GM12875 (cell line): Measurements from ENCODE around the gene FOXN3.

Source experiments
- H3K4me3 ChIP-seq: one replicate; pipeline ENCODE4 v1.5.1; 2011; ENCODE audit warnings: low read depth, low read length, control low read depth
- TF ChIP-seq, protein P1 (sequence below): IDR thresholded peaks from 2 replicates; pipeline ENCODE4 v1.5.1; 2011; ENCODE audit warnings: low read depth, mild to moderate bottlenecking, control low read depth, inconsistent platforms, low read length, moderate library complexity, borderline replicate concordance; ENCODE audit not compliant: insufficient read depth

Gene FOXN3

DNA sequence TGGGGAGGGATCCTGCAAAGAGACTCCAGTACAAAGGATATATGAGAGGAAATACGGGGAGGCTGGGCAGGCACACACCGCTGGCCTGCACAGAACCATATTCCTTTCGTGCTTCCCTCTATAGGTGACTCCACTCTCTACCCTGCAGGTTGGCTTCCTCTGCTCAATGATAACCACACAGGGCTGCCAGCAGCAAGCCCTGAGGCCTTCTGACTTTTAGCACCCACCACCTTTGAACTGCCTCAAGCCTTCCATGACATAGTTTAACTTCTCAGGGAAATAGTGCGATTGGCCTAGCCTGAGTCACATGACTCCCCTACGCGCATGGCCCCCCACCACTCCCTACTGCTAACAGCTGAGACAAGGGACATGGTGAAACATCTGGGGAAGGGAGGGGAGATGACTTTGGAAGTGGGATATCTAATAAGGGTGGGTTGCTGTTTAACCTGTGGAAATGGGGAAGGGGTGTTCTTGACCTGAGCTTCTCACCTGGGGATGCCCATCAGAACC lies 3.0 kb upstream of the FOXN3 start:
- no peak overlapping the region for H3K4me3 ChIP-seq
- TF ChIP-seq, protein P1, sequence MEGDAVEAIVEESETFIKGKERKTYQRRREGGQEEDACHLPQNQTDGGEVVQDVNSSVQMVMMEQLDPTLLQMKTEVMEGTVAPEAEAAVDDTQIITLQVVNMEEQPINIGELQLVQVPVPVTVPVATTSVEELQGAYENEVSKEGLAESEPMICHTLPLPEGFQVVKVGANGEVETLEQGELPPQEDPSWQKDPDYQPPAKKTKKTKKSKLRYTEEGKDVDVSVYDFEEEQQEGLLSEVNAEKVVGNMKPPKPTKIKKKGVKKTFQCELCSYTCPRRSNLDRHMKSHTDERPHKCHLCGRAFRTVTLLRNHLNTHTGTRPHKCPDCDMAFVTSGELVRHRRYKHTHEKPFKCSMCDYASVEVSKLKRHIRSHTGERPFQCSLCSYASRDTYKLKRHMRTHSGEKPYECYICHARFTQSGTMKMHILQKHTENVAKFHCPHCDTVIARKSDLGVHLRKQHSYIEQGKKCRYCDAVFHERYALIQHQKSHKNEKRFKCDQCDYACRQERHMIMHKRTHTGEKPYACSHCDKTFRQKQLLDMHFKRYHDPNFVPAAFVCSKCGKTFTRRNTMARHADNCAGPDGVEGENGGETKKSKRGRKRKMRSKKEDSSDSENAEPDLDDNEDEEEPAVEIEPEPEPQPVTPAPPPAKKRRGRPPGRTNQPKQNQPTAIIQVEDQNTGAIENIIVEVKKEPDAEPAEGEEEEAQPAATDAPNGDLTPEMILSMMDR: no peak

DNA sequence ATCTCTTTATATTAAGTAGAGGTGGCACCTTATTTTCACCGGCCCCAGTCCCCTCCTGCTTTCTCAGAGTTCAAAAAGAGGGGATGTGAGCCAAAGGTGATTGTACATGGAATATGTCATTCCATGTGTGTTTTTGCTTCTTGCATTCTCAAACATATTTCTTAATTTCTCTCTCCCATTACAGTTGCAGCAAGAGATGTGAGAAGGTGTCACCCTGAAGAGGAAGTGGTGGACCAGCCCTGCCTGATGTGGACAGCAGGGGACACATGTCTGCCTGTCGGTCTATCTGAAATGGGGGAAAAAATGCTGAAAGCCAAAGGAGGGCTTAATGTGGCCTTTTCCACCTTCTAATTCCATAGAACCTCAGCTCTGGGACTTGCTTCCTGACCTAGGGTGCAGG lies 1.9 kb upstream of the FOXN3 start:
- TF ChIP-seq, protein P1: no peak
- H3K4me3 ChIP-seq: no peak overlapping the region

DNA sequence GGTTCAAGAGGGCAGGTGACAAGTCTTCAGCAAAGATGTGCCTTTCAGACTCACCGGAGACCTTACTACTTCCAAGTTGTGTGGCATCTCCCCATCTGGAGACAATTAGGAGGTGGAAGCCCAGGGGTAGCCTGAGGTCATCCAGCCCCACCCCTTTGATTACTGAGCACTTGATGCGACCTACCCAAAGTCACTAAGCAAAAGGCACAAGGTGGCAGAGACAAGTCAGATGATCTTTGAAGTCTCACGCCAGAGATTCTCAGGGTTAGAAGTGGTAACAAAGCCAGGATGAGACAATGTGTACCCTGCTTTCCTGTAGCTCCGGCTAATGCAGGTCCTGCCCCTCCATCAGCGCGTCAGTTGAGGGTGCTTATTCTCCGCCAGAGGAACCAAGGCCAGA lies 1.4 kb upstream of the FOXN3 start:
- TF ChIP-seq, protein P1: no peak
- no peak overlapping the region for H3K4me3 ChIP-seq

DNA sequence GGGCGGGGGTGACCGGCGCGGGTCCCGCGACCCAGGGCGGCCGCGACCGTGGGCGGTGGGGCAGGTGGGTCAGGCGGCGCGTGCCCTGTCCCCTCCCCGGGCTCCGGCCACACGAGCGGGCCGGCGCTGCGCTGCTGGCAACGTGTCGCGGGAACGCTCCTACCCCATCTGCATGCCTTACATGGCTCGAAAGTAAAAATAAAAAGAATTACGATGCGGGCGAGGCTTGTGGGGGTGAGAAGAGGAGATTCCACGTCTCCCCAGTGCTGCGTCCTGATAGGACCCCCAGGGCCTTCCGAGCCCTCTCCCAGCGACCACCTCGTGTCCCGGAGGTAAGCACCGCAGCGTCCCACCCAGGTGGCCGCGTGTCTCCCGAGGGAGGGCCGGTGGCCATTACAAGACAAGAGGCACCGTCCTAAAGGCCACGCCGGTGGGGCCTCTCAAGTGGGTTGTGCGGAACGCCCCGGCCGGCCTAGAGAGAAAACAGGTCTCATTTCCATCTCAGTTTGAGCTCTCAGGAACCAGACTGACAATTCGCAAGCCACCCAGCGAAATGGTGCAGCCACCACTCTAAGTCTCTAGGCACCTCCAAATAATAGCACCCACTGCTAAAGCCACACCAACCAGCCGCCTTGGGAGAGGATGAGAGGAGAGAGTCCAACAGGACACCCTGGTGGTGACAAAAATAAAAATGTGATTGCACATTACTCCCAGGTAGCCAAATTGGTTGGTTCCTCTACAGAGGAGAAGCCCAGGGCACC lies 612 bp upstream of the FOXN3 start:
- TF ChIP-seq, protein P1: peak; percentile 16; the same call in 1 of the 2 replicates

DNA sequence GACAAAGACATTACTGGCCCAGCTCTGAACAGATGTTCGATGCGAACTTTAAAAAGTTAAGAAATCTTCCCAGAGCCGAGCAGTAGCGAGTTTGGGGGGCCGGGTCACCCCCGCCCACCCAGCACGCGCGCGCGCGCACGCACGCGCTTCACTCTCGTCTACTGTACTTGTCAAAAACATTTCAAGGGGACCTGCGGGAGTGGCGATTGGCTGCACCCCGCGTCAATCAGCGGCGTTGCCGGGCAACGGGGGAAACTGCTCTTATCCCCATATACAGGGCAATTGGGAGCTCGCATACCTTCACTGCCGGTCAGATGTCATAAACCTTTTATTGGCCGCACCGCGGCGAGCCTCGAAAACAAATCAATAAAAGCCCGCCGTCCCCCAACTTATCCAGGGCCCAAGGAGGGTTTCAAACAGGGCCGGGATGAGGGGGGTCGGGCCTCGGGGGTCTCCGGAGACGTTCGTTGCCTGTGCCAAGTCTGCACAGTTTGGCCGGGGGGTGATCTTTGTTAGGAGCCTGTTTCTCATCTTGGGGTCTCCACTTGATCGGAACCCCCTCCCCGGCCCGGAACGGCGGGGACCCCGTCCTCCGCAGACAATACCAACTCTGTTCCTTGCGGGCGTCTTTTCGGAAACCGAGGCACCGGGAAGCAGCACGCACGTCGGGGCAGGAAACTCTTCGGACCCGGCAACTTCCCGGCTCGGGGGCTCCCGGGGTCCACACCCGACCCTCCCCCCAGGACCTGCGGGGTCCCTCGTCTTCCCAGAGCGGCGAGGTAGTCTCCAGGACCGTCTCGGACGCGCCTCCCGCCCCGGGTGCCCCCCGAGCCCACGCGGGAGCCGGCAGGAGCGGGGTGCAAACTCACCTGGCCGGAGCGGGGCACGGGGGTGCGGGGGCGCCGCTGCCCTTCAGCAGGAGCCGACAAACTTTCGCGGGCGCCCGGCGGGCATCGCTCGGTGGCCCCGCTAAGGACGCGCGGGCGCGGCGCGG lies 734 bp downstream of the FOXN3 start:
- TF ChIP-seq, protein P1: no peak
- H3K4me3 ChIP-seq: peak overlapping the region; percentile 92

More for the DNA sequence above, 612 bp upstream of the FOXN3 start:
- H3K4me3 ChIP-seq: peak overlapping the region; percentile 92

DNA sequence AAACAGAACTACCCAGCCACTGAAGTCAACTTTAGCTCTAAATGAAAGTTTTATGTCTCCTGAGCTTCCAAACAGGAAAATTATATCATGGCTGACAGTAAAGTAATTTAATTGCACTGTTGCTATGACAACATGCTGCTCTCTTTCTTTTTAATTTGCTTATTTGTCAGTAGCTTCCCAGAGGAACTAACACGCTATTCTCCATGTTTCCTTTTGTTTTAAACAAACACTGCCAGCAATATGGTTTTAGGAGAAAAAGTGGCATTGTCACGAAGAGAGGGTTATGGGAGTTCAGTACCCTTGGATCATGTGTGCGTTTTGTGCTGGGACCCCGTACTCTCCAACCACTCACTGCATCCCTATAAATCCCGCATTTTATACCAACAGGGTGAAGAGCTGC lies 1.9 kb downstream of the FOXN3 start:
- TF ChIP-seq, protein P1: no peak
- peak overlapping the region; percentile 92 for H3K4me3 ChIP-seq
